Measurements from ENCODE around the gene NRBP1.

DNA sequence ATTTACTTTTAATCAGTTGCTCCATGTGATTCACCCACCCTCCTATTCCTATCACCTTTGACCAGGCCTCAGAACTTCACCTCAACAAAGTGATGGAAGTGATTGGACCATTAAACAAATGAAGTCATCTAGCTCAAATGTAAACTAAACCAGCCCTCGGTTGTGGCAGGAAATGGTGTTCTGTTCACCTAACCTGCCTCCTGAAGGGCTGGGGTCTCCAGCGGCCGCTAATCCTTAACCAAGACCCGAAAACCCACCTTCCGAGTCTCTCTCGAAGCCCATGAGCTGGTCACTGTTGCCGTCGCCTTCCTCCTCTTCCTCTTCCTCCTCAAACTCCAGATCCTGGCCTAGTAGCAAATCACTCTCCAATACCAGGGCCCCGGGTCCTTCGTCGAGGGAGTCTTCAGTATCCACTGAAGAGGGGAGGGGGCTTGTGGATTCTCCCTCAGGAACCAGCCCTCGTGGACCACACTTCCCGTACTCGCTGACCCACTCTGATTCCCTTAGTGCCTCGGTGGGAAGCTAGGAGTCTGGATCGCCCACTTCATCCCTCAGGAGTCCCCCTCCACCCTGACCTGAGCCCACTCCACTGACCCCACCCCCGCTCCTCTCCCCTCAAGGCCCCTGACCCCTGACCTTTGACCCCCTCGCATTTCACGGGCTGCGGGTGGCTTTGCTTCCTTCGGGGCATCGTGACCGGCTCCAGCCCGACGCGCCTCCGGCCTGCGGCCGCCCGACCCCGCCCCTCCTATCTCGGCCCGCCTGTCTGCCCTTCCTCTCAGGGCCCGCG, 48.4 kb upstream of the NRBP1 start:
- TF ChIP-seq, protein P1, sequence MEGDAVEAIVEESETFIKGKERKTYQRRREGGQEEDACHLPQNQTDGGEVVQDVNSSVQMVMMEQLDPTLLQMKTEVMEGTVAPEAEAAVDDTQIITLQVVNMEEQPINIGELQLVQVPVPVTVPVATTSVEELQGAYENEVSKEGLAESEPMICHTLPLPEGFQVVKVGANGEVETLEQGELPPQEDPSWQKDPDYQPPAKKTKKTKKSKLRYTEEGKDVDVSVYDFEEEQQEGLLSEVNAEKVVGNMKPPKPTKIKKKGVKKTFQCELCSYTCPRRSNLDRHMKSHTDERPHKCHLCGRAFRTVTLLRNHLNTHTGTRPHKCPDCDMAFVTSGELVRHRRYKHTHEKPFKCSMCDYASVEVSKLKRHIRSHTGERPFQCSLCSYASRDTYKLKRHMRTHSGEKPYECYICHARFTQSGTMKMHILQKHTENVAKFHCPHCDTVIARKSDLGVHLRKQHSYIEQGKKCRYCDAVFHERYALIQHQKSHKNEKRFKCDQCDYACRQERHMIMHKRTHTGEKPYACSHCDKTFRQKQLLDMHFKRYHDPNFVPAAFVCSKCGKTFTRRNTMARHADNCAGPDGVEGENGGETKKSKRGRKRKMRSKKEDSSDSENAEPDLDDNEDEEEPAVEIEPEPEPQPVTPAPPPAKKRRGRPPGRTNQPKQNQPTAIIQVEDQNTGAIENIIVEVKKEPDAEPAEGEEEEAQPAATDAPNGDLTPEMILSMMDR (IDR thresholded peaks at IDR 0.05) = no peak
- TF ChIP-seq POLR2A (IDR thresholded peaks at IDR 0.05) = peak; percentile 77
